HEK293T (cell line): ENCODE data around the gene CST7.

Experiments
- CTCF ChIA-PET: fragments of 350-600 bp; formaldehyde crosslinking; extraction: SDS; loops from one replicate; lab custom pipeline; 2021; ENCODE audit warnings: antibody characterized with exemption, inconsistent platforms; lab: Yijun Ruan, JAX
- POLR2A ChIA-PET: fragments of 350-600 bp; formaldehyde crosslinking; extraction: SDS; loops from one replicate; lab custom pipeline; 2020; ENCODE audit warnings: antibody characterized with exemption, inconsistent platforms; lab: Yijun Ruan, JAX
- DNase-seq: peaks from one replicate; pipeline ENCODE4 v3.0.0; 2012; ENCODE audit warnings: mixed read lengths; ENCODE audit errors: extremely low spot score
- ARNT ChIP-seq: fragments of 450-650 bp; IDR thresholded peaks from 2 replicates; pipeline ENCODE4 v1.6.1; 2017; ENCODE audit warnings: mild to moderate bottlenecking
- BHLHE40 ChIP-seq: fragments of 450-650 bp; IDR thresholded peaks from 2 replicates; pipeline ENCODE4 v1.6.1; 2016; ENCODE audit warnings: mild to moderate bottlenecking, moderate library complexity, borderline replicate concordance
- CTBP1 ChIP-seq: fragments of 450-650 bp; IDR thresholded peaks from 2 replicates; pipeline ENCODE4 v1.6.1; 2016; ENCODE audit warnings: borderline replicate concordance
- ELF4 ChIP-seq: fragments of 450-650 bp; IDR thresholded peaks from 2 replicates; pipeline ENCODE4 v1.6.1; 2017; ENCODE audit warnings: antibody characterized with exemption
- FOXA1 ChIP-seq: fragments of 450-650 bp; IDR thresholded peaks from 2 replicates; pipeline ENCODE4 v1.6.1; 2016; ENCODE audit warnings: mild to moderate bottlenecking
- FOXK2 ChIP-seq: fragments of 450-650 bp; IDR thresholded peaks from 2 replicates; pipeline ENCODE4 v1.6.1; 2016; ENCODE audit warnings: mild to moderate bottlenecking
- FOXM1 ChIP-seq: fragments of 450-650 bp; IDR thresholded peaks from 2 replicates; pipeline ENCODE4 v1.6.1; 2017; ENCODE audit warnings: mild to moderate bottlenecking, borderline replicate concordance
- HDGF ChIP-seq: fragments of 450-650 bp; IDR thresholded peaks from 2 replicates; pipeline ENCODE4 v1.6.1; 2017; ENCODE audit warnings: antibody characterized with exemption, borderline replicate concordance
- L3MBTL2 ChIP-seq: fragments of 450-650 bp; conservative IDR thresholded peaks from 2 replicates; pipeline ENCODE4 v1.6.1; 2016; ENCODE audit warnings: mild to moderate bottlenecking
- LEF1 ChIP-seq: fragments of 450-650 bp; IDR thresholded peaks from 2 replicates; pipeline ENCODE4 v1.6.1; 2017; ENCODE audit warnings: mild to moderate bottlenecking, borderline replicate concordance
- NFRKB ChIP-seq: fragments of 450-650 bp; IDR thresholded peaks from 2 replicates; pipeline ENCODE4 v1.6.1; 2016; ENCODE audit warnings: mild to moderate bottlenecking, moderate library complexity
- SP1 ChIP-seq: fragments of 450-650 bp; IDR thresholded peaks from 2 replicates; pipeline ENCODE4 v1.6.1; 2017
- SUZ12 ChIP-seq: fragments of 450-650 bp; IDR thresholded peaks from 2 replicates; pipeline ENCODE4 v1.6.1; 2016; ENCODE audit warnings: mild to moderate bottlenecking
- TARDBP ChIP-seq: fragments of 450-650 bp; IDR thresholded peaks from 2 replicates; pipeline ENCODE4 v1.6.1; 2016
- ZNF384 ChIP-seq: fragments of 450-650 bp; IDR thresholded peaks from 2 replicates; pipeline ENCODE4 v1.6.1; 2016
- TF ChIP-seq, protein P1 (sequence below): fragments of 450-650 bp; IDR thresholded peaks from 2 replicates; pipeline ENCODE4 v1.6.1; 2016

Gene CST7

DNA sequence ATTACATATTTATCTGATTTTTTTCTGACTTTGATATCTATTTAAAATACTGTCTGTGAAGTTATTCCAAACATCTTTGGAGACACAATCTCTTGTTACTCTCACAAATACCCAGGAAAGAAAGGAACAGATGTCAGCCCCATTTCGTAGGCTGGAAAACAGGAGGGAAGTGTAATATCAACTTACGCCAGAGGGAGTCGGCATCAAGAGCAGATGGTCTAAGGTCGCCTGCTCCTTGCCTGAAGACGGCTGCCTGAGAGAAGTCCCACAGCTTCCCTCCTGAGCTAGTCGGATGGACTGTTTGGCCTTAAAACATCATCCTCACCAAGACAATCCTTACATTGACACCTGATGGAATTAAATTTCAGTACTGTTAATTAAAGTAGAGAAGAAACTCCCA, 13.4 kb downstream of the CST7 start:
- POLR2A ChIA-PET, result no interaction called here
- DNase-seq, result no peak
- CTCF ChIA-PET, result no interaction called here
- no peak for TF ChIP-seq TARDBP
- no peak for TF ChIP-seq SP1
- no peak for TF ChIP-seq SUZ12
- no peak for TF ChIP-seq FOXK2
- TF ChIP-seq FOXM1, result no peak
- TF ChIP-seq BHLHE40, result no peak
- TF ChIP-seq NFRKB, result no peak
- no peak for TF ChIP-seq HDGF
- no peak for TF ChIP-seq FOXA1
- TF ChIP-seq LEF1, result no peak
- TF ChIP-seq ARNT, result no peak
- TF ChIP-seq, protein P1, sequence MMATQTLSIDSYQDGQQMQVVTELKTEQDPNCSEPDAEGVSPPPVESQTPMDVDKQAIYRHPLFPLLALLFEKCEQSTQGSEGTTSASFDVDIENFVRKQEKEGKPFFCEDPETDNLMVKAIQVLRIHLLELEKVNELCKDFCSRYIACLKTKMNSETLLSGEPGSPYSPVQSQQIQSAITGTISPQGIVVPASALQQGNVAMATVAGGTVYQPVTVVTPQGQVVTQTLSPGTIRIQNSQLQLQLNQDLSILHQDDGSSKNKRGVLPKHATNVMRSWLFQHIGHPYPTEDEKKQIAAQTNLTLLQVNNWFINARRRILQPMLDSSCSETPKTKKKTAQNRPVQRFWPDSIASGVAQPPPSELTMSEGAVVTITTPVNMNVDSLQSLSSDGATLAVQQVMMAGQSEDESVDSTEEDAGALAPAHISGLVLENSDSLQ, result no peak
- no peak for TF ChIP-seq L3MBTL2

DNA sequence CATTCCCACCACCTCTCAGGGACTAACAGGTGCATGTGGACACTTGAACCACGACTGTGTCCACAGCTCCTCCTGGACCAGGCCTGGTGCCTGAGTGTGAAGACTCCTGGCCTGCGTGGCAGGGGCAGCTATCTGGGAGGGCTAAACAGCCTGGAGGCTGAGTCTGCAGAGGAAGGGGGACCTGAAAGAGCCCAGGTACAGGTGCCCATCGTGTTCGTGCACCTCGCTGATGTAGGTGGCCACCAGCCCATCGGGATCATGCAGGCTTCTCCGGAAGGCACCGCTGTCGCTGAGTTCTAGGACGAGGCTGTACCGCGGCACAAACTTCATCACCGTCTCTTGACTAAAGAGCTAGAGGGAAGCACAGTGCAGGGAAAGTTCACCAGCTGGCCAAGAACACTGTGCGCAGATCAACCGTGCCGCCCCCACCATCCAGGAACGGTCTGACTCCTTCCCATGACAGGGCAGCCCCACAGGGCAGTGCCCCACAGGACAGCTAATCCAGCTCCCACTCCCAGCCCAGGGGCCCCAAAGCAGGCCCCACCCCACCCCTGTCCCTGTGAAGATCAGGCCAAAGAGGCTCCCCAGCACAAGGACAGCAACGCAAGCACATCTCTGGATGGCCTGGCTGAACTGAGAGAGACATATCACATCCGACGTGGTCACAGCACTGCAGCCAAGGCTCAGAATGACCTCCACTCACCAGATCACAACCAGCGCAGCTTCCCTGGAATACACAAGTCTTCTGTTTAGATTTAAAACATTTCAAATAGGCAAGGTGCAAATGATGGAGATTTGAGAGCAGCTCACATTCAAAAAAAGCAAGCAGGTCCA, 14.8 kb downstream of the CST7 start:
- no peak for DNase-seq
- POLR2A ChIA-PET, result no interaction called here
- CTCF ChIA-PET, result no interaction called here
- TF ChIP-seq L3MBTL2 (no peak), NFRKB (no peak), ZNF384 (no peak), BHLHE40 (no peak), SUZ12 (no peak), FOXM1 (no peak), ARNT (no peak), LEF1 (no peak), ELF4 (no peak)
- TF ChIP-seq, protein P1, result no peak

DNA sequence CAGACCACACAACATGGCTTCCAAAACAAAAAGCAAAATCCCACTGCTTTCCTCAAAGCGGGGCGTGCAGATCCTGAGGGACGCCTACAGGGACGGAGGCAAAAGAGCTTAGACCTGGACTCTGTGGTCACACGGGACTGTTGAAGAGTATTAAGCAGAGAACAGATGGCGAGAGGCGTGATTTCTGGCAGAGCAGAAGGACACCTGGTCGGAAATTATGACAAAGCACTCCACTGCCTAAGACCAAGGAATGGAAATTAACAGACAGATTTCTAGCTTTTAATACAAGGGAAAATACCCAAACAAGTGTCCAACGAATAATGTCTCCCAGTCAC, 15.4 kb downstream of the CST7 start:
- ChIA-PET CTCF (no interaction called here), POLR2A (no interaction called here)
- TF ChIP-seq HDGF (no peak), ZNF384 (no peak), SUZ12 (no peak), TARDBP (no peak)
- DNase-seq, result no peak

DNA sequence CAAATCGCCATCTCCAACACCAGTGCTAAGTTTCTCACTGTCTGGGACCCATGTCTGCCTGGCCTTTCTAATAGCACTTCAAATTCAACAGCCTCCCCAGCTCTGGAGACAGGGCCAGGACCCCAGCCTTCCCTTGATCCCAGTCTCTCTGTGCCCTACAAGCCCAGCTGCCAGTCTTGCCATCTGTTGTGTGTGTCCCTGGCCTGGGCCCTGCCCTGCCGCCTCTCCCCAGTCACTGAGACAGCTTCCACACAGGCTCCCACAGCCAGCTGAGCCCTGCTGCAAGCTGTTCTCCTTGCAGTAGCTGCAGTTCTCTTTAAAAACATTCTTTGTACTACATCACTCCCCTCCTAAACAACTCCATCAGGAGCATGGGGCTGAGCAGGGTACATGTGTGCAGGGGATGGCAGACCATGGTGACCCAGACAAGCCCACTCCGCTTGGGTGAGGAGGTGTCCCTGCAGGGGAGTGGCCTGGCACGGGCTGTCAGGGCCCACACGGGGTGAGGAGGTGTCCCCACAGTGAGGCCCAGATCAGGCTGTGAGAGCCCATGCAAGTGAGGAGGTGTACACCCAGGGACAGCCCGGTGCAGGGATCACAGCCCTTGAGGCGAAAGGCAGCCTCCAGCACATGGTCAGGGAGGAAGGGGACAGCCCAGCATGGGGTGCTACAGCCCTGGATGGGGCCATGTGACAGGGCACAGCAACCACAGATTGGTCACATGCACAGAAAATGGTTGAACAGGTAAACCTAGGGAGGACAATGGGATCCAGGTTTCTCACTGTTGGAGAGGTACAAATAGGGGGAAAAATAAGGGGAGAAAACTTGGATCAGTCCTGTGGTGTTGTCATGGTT, 16.2 kb downstream of the CST7 start:
- ChIA-PET POLR2A (no interaction called here), CTCF (no interaction called here)
- DNase-seq, result no peak
- TF ChIP-seq HDGF (no peak), ELF4 (no peak), FOXM1 (no peak), L3MBTL2 (no peak), NFRKB (no peak), FOXA1 (no peak), TARDBP (no peak), SP1 (no peak), FOXK2 (no peak), ZNF384 (no peak), BHLHE40 (no peak), CTBP1 (no peak), LEF1 (no peak), ARNT (no peak)
- TF ChIP-seq, protein P1, result no peak

DNA sequence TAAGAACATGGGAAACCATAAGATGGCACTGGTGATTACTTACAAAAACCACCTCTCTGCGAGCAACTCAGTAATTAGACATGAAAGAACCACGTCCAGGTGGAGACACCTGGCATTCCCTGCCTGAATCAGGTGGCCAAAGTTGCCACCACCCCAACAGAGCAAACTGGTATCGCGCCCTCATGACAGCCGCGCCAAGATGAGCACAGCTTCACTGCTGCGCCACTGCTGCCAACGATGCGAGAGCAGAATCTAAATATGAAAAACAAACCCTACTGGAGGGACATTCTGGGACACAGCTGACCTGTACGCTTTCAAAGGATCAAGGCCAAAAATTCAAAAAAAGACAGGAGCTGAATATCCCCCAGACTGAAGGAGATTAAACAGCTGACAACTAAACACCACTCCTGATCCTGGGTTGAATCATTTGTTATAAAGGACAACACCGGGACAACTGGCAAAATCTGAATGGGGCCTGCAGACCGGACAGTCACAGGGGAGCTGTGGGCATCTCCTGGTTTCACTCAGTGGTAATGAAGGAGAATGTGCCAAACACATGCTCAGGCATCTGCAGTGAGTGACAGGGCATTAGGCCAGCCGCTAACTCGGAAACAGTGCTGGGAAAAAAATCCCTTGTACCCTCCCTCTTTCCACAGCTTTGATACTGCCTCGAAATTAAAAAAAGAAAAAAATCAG, 17.4 kb downstream of the CST7 start:
- POLR2A ChIA-PET, result no interaction called here
- no peak for DNase-seq
- CTCF ChIA-PET, result no interaction called here

DNA sequence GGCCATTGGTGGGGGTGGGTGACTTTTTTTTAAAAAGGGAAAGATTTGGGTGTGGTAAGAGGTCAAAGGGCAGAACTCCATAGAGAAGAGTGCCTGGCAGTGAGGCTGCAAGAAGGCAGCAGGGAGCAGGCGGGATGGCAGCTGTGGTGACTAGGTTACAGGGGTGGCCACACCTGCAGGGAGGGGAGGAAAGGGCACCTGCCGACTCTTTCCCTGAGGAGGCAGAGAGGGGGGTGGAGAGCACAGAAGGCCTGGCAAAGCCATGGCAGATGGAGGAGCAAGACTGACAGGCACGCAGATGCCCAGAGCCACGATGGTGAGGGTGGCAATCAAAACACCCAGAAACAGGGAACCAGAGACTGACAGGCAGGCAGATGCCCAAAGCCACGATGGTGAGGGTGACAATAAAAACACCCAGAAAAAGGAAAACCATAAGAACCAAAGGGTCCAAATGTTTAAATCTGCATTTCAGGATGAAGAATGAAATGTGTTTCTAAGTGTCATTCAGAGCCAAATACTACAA, 19.3 kb downstream of the CST7 start:
- ChIA-PET CTCF (no interaction called here), POLR2A (no interaction called here)
- TF ChIP-seq TARDBP, result no peak
- TF ChIP-seq HDGF, result no peak
- no peak for TF ChIP-seq SP1
- no peak for TF ChIP-seq LEF1
- TF ChIP-seq, protein P1, result no peak
- TF ChIP-seq BHLHE40, result no peak
- TF ChIP-seq NFRKB, result no peak
- no peak for TF ChIP-seq FOXK2
- TF ChIP-seq ELF4, result no peak
- no peak for TF ChIP-seq ZNF384
- TF ChIP-seq SUZ12, result no peak
- no peak for TF ChIP-seq L3MBTL2
- TF ChIP-seq ARNT, result no peak
- TF ChIP-seq CTBP1, result no peak
- TF ChIP-seq FOXA1, result no peak
- TF ChIP-seq FOXM1, result no peak
- no peak for DNase-seq

More for the DNA sequence above, 17.4 kb downstream of the CST7 start:
- TF ChIP-seq TARDBP (no peak), FOXM1 (no peak), FOXA1 (no peak), NFRKB (no peak), BHLHE40 (no peak), SUZ12 (no peak), ZNF384 (no peak)
